ENCODE results near the gene NXPH2.

DNA sequence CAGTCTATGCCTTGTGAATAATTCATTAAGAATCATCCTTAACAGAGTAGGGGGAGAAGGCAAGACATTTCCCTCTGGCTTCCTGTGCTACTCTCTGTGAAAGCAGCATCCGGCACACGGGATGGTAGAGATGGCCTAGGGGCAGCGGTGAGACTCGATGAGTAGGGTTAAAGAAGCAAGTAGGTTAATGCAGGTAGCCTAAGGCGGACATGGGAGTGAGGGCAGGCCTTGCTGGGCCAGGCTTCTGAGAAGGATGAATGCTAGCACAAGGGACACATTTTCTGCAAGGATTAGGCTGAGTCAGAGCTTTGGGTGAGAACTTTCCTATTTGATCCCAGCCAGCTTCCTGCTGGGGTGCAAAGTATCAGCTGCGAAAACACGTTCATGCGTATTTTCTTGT lies 80.8 kb downstream of the NXPH2 start:
- TF ChIP-seq, protein P1, sequence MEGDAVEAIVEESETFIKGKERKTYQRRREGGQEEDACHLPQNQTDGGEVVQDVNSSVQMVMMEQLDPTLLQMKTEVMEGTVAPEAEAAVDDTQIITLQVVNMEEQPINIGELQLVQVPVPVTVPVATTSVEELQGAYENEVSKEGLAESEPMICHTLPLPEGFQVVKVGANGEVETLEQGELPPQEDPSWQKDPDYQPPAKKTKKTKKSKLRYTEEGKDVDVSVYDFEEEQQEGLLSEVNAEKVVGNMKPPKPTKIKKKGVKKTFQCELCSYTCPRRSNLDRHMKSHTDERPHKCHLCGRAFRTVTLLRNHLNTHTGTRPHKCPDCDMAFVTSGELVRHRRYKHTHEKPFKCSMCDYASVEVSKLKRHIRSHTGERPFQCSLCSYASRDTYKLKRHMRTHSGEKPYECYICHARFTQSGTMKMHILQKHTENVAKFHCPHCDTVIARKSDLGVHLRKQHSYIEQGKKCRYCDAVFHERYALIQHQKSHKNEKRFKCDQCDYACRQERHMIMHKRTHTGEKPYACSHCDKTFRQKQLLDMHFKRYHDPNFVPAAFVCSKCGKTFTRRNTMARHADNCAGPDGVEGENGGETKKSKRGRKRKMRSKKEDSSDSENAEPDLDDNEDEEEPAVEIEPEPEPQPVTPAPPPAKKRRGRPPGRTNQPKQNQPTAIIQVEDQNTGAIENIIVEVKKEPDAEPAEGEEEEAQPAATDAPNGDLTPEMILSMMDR (IDR thresholded peaks at IDR 0.05; ENCODE audit: low read length) = no peak
- no peak for TF ChIP-seq EZH2 (IDR thresholded peaks at IDR 0.05; ENCODE audit: borderline replicate concordance, low read length)
